Activated T-helper 17 cell treated with anti-CD3 and anti-CD28 coated beads, Interleukin-2, amount 50 U/mL, for 72 hours (primary cell): ENCODE results near the gene RFWD3. TPM values are rescaled to one million over a fixed set of nuclear protein-coding genes. Genes with fewer than 3 reads are reported as not detected.

Experiments used
- ATAC-seq: fragments of 150-1000 bp; cut with Tn5 transposase; replicated peaks from 2 replicates; pipeline ENCODE4 v1.10.0; 2021; ENCODE audit warnings: mild to moderate bottlenecking, moderate library complexity
- H3K27ac Mint-ChIP-seq: one replicate; pipeline ENCODE4 v1.8.0; 2022; ENCODE audit warnings: mixed read lengths
- H3K27me3 Mint-ChIP-seq: one replicate; pipeline ENCODE4 v1.8.0; 2022; ENCODE audit warnings: mixed read lengths
- H3K36me3 Mint-ChIP-seq: one replicate; pipeline ENCODE4 v1.8.0; 2022; ENCODE audit warnings: low read depth, mild to moderate bottlenecking, mixed read lengths
- H3K4me1 Mint-ChIP-seq: one replicate; pipeline ENCODE4 v1.8.0; 2022; ENCODE audit warnings: mixed read lengths
- H3K4me3 Mint-ChIP-seq: one replicate; pipeline ENCODE4 v1.8.0; 2022; ENCODE audit warnings: mild to moderate bottlenecking, mixed read lengths
- H3K9me3 Mint-ChIP-seq: one replicate; pipeline ENCODE4 v1.8.0; 2022; ENCODE audit warnings: mixed read lengths
- total RNA-seq, 2 donors: library from RNA; stranded (reverse); gene quantifications; one replicate each; pipeline ENCODE4 v1.2.3, GENCODE V29; 2022

RFWD3 gene, protein sequence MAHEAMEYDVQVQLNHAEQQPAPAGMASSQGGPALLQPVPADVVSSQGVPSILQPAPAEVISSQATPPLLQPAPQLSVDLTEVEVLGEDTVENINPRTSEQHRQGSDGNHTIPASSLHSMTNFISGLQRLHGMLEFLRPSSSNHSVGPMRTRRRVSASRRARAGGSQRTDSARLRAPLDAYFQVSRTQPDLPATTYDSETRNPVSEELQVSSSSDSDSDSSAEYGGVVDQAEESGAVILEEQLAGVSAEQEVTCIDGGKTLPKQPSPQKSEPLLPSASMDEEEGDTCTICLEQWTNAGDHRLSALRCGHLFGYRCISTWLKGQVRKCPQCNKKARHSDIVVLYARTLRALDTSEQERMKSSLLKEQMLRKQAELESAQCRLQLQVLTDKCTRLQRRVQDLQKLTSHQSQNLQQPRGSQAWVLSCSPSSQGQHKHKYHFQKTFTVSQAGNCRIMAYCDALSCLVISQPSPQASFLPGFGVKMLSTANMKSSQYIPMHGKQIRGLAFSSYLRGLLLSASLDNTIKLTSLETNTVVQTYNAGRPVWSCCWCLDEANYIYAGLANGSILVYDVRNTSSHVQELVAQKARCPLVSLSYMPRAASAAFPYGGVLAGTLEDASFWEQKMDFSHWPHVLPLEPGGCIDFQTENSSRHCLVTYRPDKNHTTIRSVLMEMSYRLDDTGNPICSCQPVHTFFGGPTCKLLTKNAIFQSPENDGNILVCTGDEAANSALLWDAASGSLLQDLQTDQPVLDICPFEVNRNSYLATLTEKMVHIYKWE
- 100 to 1,000 TPM in 1 of 2 donors, 10 to 100 TPM in 1; 71.5 to 109 TPM for total RNA-seq

DNA sequence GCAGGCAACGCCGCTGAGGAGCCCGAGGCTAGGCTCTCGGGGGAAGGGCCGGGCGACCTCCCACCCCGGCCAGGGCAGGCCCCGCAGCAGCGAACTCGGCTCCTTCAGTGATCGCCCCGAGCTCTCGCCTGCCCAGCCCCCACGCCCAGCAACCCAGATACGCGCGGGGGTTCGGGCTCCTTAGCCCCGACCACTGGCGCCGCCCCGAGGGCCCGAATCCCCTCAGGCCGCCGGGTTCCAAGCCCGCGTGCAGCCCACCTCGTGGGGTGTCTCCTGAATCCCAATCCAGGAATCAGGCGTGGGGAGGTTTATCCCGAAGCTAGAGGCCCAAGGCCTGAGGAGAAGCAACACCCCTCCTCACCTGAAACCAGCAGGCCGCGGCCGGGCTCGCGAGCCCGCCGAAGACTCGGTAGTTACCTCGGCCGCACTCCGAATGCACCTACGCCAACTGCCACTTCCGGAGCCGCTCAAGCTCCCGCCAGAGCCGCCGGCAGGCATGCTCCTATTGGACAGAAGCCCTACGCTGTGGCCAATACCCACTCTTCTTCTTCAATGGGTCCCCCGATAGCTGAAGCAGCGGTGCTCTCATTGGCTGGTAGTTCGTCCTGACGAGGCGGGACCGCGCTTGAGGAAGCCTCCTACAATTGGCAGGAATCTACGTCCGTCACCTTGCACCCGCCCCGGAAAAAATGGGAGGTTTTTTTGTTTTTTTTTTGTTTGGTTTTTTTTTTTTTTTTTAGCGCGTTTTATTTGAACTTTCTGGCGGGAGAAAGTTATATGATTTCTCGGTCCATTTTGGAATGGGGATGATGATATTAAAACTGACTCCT, at the start of gene RFWD3:
RFWD3 (minus strand) TSS at position 453 of the 830 bp plus-strand sequence. CDS start 5,428 bp downstream, outside the sequence.
- ATAC-seq, result peak; percentile 100
- no peaks in the 10 kb centered on the region for H3K27me3 Mint-ChIP-seq
- H3K36me3 Mint-ChIP-seq, result peaks cover 57% of the 10 kb centered on the region
- peak within 1 kb of the TSS; percentile 96 for H3K4me3 Mint-ChIP-seq
- no peaks in the 10 kb centered on the region for H3K9me3 Mint-ChIP-seq
- peaks cover 22% of the 10 kb centered on the region for H3K4me1 Mint-ChIP-seq
- H3K27ac Mint-ChIP-seq, result peak within 1 kb of the TSS; percentile 96

DNA sequence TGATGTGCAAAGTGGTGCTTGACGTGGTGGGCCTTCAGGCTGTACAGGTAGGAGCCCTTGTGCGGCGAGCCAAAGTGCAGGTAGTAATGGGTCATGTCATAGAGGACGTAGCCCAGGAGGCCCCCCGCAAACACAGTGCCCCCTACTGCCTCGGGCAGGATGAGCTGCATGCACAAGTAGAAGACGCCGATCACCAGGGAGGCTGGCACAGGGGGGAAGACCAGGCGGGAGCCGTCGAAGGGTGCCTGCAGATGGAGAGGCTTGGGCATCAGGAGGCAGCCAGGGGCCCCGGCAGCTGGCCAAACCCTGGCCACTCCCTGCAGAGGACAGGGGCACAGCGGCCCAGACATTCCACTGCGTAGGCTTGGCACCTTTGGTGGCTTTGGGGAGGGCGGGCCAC, 49.7 kb upstream of the RFWD3 start:
- no peak overlapping the region for H3K27ac Mint-ChIP-seq
- no peaks in the 10 kb centered on the region for H3K36me3 Mint-ChIP-seq
- no peaks in the 10 kb centered on the region for H3K9me3 Mint-ChIP-seq
- H3K4me1 Mint-ChIP-seq, result no peaks in the 10 kb centered on the region
- no peaks in the 10 kb centered on the region for H3K27me3 Mint-ChIP-seq
- ATAC-seq, result no peak
- no peak overlapping the region for H3K4me3 Mint-ChIP-seq

DNA sequence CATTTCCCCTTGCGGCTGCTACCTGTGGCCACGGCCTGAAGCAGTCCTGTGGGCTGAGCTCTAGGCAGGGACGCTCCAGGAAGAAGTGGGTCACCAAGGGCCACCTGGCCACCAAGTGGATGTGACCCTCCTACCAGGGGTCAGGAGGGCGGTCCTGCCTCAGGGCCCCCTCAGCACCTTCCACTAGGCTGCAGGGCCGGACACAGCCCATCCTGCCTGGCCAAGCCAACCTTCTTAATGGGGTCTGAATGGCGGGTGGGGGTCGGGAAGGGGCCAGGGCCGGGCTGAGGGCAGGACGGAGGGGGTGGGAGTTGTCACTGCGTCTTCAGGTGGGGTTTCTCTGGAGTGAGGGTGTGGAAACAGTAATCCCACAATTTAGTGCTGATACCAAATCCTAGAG, 47.2 kb upstream of the RFWD3 start:
- Mint-ChIP-seq H3K4me1 (peaks cover 4% of the 10 kb centered on the region), H3K36me3 (no peaks in the 10 kb centered on the region), H3K27me3 (no peaks in the 10 kb centered on the region), H3K9me3 (no peaks in the 10 kb centered on the region), H3K27ac (no peak overlapping the region), H3K4me3 (no peak overlapping the region)
- ATAC-seq, result no peak

DNA sequence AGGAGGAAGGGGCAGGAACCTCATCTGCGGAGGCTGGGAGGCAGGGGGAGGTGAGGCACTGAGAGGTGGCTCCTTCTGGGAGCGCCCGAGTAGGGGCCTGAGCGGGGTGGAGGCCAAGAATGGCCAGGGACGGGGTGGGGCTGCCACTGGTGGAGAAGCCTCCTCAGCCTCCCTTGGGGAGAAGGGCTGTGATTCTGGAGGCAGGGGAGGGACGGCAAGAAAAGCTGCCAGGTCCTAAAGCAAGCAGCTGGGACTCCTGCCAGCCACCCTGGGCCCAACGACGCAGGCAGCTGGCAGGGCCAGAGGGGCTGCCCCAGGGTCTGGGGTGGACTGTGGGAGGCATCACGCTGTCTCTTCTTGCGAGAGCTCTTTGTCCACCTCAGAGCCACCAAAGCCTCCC, 46.6 kb upstream of the RFWD3 start:
- H3K4me3 Mint-ChIP-seq, result no peak overlapping the region
- peaks cover 4% of the 10 kb centered on the region for H3K4me1 Mint-ChIP-seq
- ATAC-seq, result no peak
- H3K36me3 Mint-ChIP-seq, result no peaks in the 10 kb centered on the region
- no peaks in the 10 kb centered on the region for H3K27me3 Mint-ChIP-seq
- no peak overlapping the region for H3K27ac Mint-ChIP-seq
- H3K9me3 Mint-ChIP-seq, result no peaks in the 10 kb centered on the region

DNA sequence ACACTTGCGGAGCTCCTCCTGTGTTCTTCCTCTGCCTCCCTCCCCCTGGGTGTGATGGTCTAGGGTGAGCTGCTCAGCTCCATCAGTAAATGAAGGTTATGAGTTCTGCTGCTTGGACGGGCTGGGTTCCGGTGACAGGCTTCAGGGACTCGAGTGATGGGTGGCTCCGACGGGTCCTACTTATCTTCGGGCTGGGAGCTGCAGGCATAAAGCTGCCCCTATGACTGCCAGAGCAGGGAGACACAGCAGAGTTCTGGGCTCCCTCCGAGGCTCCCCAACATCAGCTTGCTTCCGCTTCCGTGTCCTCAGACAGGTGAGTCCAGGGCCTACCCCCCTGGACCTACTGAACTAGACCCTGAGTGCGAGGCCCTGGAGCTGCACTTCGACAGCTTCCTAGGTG, 45.3 kb upstream of the RFWD3 start:
- no peak overlapping the region for H3K4me3 Mint-ChIP-seq
- H3K27me3 Mint-ChIP-seq, result no peaks in the 10 kb centered on the region
- peaks cover 4% of the 10 kb centered on the region for H3K4me1 Mint-ChIP-seq
- ATAC-seq, result no peak
- no peak overlapping the region for H3K27ac Mint-ChIP-seq
- H3K9me3 Mint-ChIP-seq, result no peaks in the 10 kb centered on the region
- H3K36me3 Mint-ChIP-seq, result no peaks in the 10 kb centered on the region

DNA sequence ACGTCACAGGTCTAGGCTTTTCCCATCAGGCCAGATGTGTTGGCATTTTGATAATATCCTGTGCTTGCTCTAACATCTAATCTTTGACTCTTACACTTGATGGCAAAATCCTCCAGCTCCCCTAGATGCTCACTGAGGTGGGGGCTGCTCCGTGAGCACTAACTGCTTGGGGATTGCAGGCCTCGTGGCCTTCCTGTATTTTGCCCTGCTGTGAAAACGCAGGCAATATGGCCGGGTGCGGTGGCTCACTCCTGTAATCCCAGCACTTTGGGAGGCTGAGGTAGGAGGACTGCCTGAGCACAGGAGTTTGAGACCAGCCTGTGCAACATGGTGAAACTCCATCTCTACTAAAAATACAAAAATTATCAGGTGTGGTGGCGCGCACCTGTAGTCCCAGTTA, 43.7 kb upstream of the RFWD3 start:
- ATAC-seq, result no peak

DNA sequence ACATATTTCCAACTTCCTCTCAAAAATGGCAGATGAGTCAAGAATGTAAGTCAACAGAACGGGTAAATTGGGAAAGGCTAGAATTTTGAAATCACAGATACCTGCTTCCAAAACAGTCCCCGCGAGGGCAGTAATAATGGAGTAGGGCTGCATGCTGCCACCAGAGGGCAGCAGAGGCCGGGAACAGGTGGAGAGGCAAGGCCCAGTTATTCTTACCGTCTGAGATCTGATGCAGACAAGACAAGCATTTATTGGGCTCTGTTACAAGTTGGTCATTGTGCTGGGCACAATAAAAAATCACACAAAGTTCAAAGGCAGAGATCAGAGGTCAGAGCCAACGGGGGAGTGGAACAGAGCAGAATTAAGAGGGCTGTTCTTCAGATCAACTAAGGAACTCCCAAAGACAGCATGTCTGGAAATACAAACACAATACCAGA, 42.8 kb upstream of the RFWD3 start:
- no peaks in the 10 kb centered on the region for H3K27me3 Mint-ChIP-seq
- H3K9me3 Mint-ChIP-seq, result no peaks in the 10 kb centered on the region
- ATAC-seq, result peak; percentile 98
- no peaks in the 10 kb centered on the region for H3K36me3 Mint-ChIP-seq
- peak overlapping the region; percentile 20 for H3K27ac Mint-ChIP-seq
- no peak overlapping the region for H3K4me3 Mint-ChIP-seq
- H3K4me1 Mint-ChIP-seq, result peaks cover 4% of the 10 kb centered on the region

More for the DNA sequence above, 43.7 kb upstream of the RFWD3 start:
- H3K4me1 Mint-ChIP-seq, result peaks cover 4% of the 10 kb centered on the region
- H3K4me3 Mint-ChIP-seq, result no peak overlapping the region
- no peaks in the 10 kb centered on the region for H3K27me3 Mint-ChIP-seq
- H3K9me3 Mint-ChIP-seq, result no peaks in the 10 kb centered on the region
- H3K36me3 Mint-ChIP-seq, result no peaks in the 10 kb centered on the region
- H3K27ac Mint-ChIP-seq, result no peak overlapping the region

DNA sequence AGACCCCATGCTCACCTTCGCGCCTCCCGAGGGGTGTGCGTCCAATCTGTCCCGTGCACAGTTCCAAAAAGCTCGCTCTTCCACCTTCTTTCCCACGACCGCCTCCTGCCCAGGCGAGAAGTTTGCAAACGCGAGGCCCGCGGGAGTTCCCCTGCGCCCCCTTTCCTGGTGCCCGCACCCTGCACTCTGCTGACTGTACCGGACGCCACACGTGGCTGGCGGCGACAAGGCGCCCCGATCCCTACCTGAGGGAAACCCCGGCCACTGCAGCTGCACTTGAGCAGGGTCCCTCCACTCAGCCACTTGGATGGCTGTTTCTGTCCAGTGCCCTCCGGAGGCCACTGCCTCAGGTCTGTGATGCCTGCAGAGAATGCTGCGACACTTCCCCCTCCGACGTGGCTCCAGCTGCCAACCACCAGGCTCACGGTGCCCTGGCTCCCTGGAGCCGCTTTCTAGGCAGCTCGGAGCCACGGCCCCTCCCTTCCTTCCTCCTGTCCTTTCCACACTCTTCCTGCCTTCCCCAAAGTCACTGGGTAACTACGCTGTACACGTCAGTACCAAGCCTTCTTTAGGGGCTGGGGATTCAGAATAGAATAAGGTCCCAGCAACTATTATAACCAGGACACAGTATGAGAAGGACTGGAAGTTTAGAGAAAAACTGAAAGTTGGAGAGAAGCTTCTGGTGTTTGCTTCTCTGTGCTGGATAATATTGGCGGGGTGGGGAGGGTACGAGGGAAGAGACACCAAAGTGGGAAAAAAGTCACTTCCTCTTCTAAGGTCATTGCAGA, 34.0 kb upstream of the RFWD3 start, which contains the start of gene MLKL:
MLKL (minus strand) TSS at position 425 of the 788 bp plus-strand sequence. CDS start 5,105 bp downstream, outside the sequence.
- Mint-ChIP-seq H3K27me3 (no peaks in the 10 kb centered on the region), H3K27ac (peak within 1 kb of the TSS; percentile 97), H3K4me3 (peak within 1 kb of the TSS; percentile 96), H3K4me1 (peaks cover 32% of the 10 kb centered on the region), H3K36me3 (peaks cover 32% of the 10 kb centered on the region), H3K9me3 (no peaks in the 10 kb centered on the region)
- peak; percentile 66 for ATAC-seq

DNA sequence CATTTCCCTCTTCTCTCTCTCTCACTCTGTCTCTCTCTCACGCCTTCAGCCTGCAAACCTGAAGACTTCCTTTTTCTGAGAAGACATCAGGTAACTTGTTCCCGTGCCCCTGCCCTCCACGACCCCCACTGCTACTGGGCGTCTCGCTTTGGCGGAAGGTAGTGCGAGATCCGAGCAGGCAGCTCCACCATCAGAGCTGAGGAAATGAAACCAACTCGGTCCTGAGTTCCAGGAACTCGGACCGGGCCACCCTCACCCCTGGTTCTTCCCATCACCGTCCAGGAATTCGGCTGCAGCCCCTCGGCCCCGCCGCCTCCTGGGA, 33.4 kb upstream of the RFWD3 start:
- Mint-ChIP-seq H3K36me3 (peaks cover 37% of the 10 kb centered on the region), H3K27me3 (no peaks in the 10 kb centered on the region), H3K27ac (peak overlapping the region; percentile 97), H3K4me1 (peaks cover 36% of the 10 kb centered on the region), H3K9me3 (no peaks in the 10 kb centered on the region), H3K4me3 (peak overlapping the region; percentile 96)
- no peak for ATAC-seq

DNA sequence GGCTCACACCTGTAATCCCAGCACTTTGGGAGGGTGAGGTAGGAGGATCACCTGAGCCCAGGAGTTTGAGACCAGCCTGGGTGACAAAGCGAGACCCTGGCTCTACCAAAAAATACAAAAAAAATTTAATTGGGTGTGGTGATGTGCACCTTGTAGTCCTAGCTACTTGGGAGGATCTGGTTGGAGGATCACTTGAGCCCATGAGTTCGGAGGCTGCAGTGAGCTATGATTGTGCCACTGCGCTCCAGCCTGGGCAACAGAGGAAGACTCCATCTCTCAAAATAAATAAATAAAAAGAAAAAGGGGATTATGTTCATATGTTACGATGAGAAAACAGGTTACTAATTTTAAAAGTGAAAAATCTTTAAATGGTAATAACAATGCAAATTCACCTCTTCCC, 33.0 kb upstream of the RFWD3 start:
- Mint-ChIP-seq H3K27me3 (no peaks in the 10 kb centered on the region), H3K27ac (peak overlapping the region; percentile 97), H3K4me1 (peaks cover 36% of the 10 kb centered on the region), H3K36me3 (peaks cover 42% of the 10 kb centered on the region), H3K4me3 (peak overlapping the region; percentile 96), H3K9me3 (no peaks in the 10 kb centered on the region)
- ATAC-seq, result no peak

DNA sequence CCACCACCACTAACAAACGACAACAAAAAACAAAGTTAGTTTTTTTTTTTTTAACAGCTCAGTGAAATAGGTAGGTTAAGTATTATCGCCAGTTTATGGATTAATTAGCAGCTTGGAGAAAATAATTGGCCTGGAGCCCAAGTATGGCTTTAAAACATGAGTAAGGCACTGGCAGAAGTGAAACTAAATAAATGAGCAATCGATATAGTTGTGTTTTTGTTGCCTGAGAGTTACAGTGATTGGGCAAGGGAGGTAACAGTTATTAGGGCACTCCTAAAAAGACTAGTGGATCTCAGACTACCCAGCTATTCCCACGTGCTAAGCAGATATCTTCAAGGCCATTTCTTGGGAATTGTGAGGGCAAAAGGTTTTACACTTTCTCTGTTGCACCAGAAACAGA, 31.5 kb upstream of the RFWD3 start:
- Mint-ChIP-seq H3K4me1 (peaks cover 36% of the 10 kb centered on the region), H3K27me3 (no peaks in the 10 kb centered on the region)

DNA sequence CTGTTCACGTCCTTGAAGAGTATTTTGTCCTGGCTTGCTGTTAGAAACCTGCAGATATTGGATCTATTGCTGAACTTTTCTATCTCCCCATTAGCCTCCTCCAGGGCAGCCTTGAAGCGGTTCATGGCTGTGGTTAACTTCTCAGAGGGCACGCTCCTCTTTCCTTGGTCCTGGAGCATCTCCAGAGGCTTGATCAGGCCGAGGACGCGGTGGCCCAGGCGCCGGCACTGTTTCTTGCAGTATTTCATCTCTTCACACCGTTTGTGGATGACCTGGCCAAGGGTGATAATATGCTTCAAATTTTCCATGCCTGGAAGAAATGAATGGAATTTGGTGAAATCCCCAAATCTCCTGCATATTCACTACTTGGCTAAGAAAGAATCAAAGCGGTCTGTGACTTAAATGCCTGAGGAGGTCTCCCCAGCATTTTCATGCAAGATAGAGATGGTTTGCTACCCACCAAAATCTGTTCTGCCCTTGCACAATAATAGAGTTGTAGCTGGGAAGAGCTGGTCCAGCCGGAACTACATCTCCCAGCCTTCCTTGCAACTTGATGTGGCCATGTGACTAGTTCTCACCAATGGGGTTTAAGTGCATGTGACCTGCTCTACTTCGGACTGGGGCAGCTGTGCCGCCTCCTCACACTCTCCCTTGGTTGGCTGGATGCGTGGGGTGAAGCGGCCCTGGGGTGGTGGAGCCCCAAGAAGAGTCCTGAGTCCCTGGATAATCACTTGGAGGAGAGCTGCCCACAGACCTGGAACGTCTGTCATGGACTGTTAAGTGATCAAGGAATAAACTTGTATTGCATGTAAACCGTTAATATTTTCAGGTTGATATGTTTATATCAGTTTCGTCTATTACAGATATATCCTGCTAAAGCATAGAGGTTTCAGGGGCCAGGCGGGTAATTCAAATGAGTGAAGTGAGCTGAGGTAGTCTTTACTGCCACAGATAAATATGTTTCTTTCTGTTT, 29.1 kb upstream of the RFWD3 start:
- Mint-ChIP-seq H3K36me3 (peaks cover 75% of the 10 kb centered on the region), H3K4me1 (peaks cover 21% of the 10 kb centered on the region), H3K27me3 (no peaks in the 10 kb centered on the region), H3K4me3 (peak overlapping the region; percentile 75), H3K27ac (peak overlapping the region; percentile 16), H3K9me3 (no peaks in the 10 kb centered on the region)
- ATAC-seq, result peak; percentile 87

More for the DNA sequence above, 31.5 kb upstream of the RFWD3 start:
- Mint-ChIP-seq H3K36me3 (peaks cover 56% of the 10 kb centered on the region), H3K4me3 (peak overlapping the region; percentile 96), H3K9me3 (no peaks in the 10 kb centered on the region), H3K27ac (peak overlapping the region; percentile 97)
- ATAC-seq, result peak; percentile 30
